Astrocyte of the spinal cord (primary cell): ENCODE data around the gene CDCA7.

Source experiments
- DNase-seq: peaks from one replicate; pipeline ENCODE4 v3.0.0; 2011; ENCODE audit warnings: low read depth, low spot score
- H3K4me3 ChIP-seq: 2 replicates; pipeline ENCODE4 v1.5.1; 2011; ENCODE audit warnings: low read depth, mild to moderate bottlenecking, low read length, moderate library complexity
- CTCF ChIP-seq: IDR thresholded peaks from 2 replicates; pipeline ENCODE4 v1.5.1; 2012; ENCODE audit warnings: low read depth, mild to moderate bottlenecking, low read length, inconsistent platforms
- in situ Hi-C: cut with HindIII; loops from 2 replicates; pipeline ENCODE4 v1.10.0; 2017; ENCODE audit warnings: low sequenced_read_pairs

The CDCA7 gene

GRCh38 chr2:173399229-173399628 lies 44.6 kb downstream of the CDCA7 start:
- in situ Hi-C loops = no loop called here
- H3K4me3 ChIP-seq = no peak overlapping the region
- DNase-seq = no peak
- TF ChIP-seq CTCF = no peak

GRCh38 chr2:173400760-173401159 lies 46.1 kb downstream of the CDCA7 start:
- peak; percentile 18 for TF ChIP-seq CTCF
- no peak overlapping the region for H3K4me3 ChIP-seq
- no peak for DNase-seq
- in situ Hi-C loops = loop anchor here (25.0 kb wide), 1 partner anchor 937 kb away; the partner anchor contains the start of gene SP9

- in situ Hi-C loops = loop anchor here (25.0 kb wide), 1 partner anchor 935 kb away; the partner anchor contains the start of gene SP9
- peak; percentile 7 for DNase-seq
- no peak for TF ChIP-seq CTCF
- no peak overlapping the region for H3K4me3 ChIP-seq
Measured at GRCh38 chr2:173401716-173402326, 47.1 kb downstream of the CDCA7 start.

GRCh38 chr2:173402405-173402974 lies 47.8 kb downstream of the CDCA7 start:
- DNase-seq = peak; percentile 82
- TF ChIP-seq CTCF = peak; percentile 83
- H3K4me3 ChIP-seq = no peak overlapping the region
- in situ Hi-C loops = loop anchor here (25.0 kb wide), 1 partner anchor 935 kb away; the partner anchor contains the start of gene SP9

GRCh38 chr2:173404841-173405750 lies 50.4 kb downstream of the CDCA7 start:
- in situ Hi-C loops = loop anchor here (25.0 kb wide), 1 partner anchor 932 kb away; the partner anchor contains the start of gene SP9
- no peak for TF ChIP-seq CTCF
- DNase-seq = no peak
- no peak overlapping the region for H3K4me3 ChIP-seq

GRCh38 chr2:173407176-173407575 lies 52.5 kb downstream of the CDCA7 start:
- H3K4me3 ChIP-seq = no peak overlapping the region
- in situ Hi-C loops = loop anchor here (25.0 kb wide), 1 partner anchor 930 kb away; the partner anchor contains the start of gene SP9
- TF ChIP-seq CTCF = no peak
- DNase-seq = no peak
